Neural progenitor cell (in vitro differentiated cells): ENCODE results near the gene RGS18. TPM values are rescaled to one million over a fixed set of nuclear protein-coding genes. Genes with fewer than 3 reads are reported as not detected.

Experiments
- DNase-seq: peaks from one replicate; pipeline ENCODE4 v3.0.0-alpha.2; 2016; ENCODE audit warnings: low spot score
- H2AFZ ChIP-seq: fragments of 200-600 bp; sonication (generic); replicated peaks from 2 replicates; pipeline ENCODE4 v1.6.1; 2016; ENCODE audit warnings: antibody characterized with exemption
- H3F3A ChIP-seq: fragments of 200-600 bp; sonication (generic); 2 replicates; pipeline ENCODE4 v1.6.1; 2016; ENCODE audit warnings: antibody characterized with exemption, low read depth
- H3K27ac ChIP-seq: fragments of 200-600 bp; sonication (generic); 2 replicates; pipeline ENCODE4 v1.5.1; 2016; ENCODE audit warnings: mild to moderate bottlenecking
- H3K27me3 ChIP-seq: fragments of 200-600 bp; sonication (generic); 2 replicates; pipeline ENCODE4 v1.6.1; 2016; ENCODE audit warnings: mild to moderate bottlenecking, moderate library complexity
- H3K36me3 ChIP-seq: fragments of 200-600 bp; sonication (generic); 2 replicates; pipeline ENCODE4 v1.5.1; 2016
- H3K4me1 ChIP-seq: fragments of 200-600 bp; sonication (generic); 2 replicates; pipeline ENCODE4 v1.6.1; 2016; ENCODE audit warnings: mixed run types
- H3K4me2 ChIP-seq: fragments of 200-600 bp; sonication (generic); 2 replicates; pipeline ENCODE4 v1.6.1; 2016
- H3K4me3 ChIP-seq: fragments of 200-600 bp; sonication (generic); 2 replicates; pipeline ENCODE4 v1.5.1; 2016
- H3K79me2 ChIP-seq: fragments of 200-600 bp; sonication (generic); 2 replicates; pipeline ENCODE4 v1.6.1; 2016; ENCODE audit warnings: low read depth
- H3K9ac ChIP-seq: fragments of 200-600 bp; sonication (generic); 2 replicates; pipeline ENCODE4 v1.6.1; 2016
- H3K9me3 ChIP-seq: fragments of 200-600 bp; sonication (generic); 2 replicates; pipeline ENCODE4 v1.5.1; 2016; ENCODE audit warnings: low read depth
- H4K20me1 ChIP-seq: fragments of 200-600 bp; sonication (generic); 2 replicates; pipeline ENCODE4 v1.6.1; 2016; ENCODE audit warnings: low read depth
- H3K27ac Mint-ChIP-seq: 3 replicates; pipeline ENCODE4 v1.8.0; 2021; ENCODE audit warnings: mixed read lengths
- H3K27me3 Mint-ChIP-seq: 2 replicates; pipeline ENCODE4 v1.8.0; 2022; ENCODE audit warnings: low read depth, mild to moderate bottlenecking, inconsistent platforms, moderate library complexity, mixed read lengths; ENCODE audit not compliant: insufficient read depth
- H3K36me3 Mint-ChIP-seq: 3 replicates; pipeline ENCODE4 v1.8.0; 2021; ENCODE audit warnings: mixed read lengths
- H3K4me1 Mint-ChIP-seq: 3 replicates; pipeline ENCODE4 v1.8.0; 2021; ENCODE audit warnings: mixed read lengths
- H3K4me3 Mint-ChIP-seq: 3 replicates; pipeline ENCODE4 v1.8.0; 2021; ENCODE audit warnings: mild to moderate bottlenecking, moderate library complexity, mixed read lengths
- H3K9me3 Mint-ChIP-seq: 3 replicates; pipeline ENCODE4 v1.8.0; 2020; ENCODE audit warnings: mixed read lengths
- EZH2 ChIP-seq: fragments of 200-600 bp; sonication (generic); IDR thresholded peaks from 2 replicates; pipeline ENCODE4 v1.6.1; 2017; ENCODE audit warnings: antibody characterized with exemption, mild to moderate bottlenecking, moderate library complexity
- EZH2phosphoT487 ChIP-seq: fragments of 200-600 bp; sonication (generic); IDR thresholded peaks from 2 replicates; pipeline ENCODE4 v1.6.1; 2017; ENCODE audit warnings: antibody characterized with exemption
- total RNA-seq: library from RNA; depleted of rRNA; stranded (reverse); fragments of >200 nt; gene quantifications from 2 replicates; pipeline ENCODE4 v1.2.3, GENCODE V29; 2015; ENCODE audit warnings: low replicate concordance
- TF ChIP-seq, protein P1 (sequence below): fragments of 200-600 bp; sonication (generic); IDR thresholded peaks from 2 replicates; pipeline ENCODE4 v1.5.1; 2017; ENCODE audit warnings: antibody characterized with exemption, mild to moderate bottlenecking

RGS18 gene
- total RNA-seq, 1 donor from 2014 or later = not detected

DNA sequence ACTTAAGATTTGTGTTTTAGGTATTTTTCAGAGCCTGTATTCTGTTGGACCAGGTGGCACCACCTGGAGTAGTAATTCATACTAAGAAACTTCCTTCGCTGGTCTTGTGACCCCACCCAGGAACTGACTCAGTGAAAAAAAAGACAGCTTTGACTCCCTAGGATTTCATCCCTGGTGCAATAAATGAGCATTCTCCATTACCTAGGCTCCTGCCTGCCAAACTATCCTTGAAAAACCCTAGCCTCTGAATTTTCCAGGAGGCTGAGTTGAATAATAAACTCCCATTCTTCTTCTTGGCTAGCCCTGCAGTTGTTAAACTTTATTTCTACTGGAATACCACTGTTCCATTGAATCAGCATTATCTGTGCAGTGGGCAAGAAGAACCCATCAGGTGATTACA, 10.6 kb upstream of the RGS18 start:
- H3K9ac ChIP-seq = no peak overlapping the region
- H3K4me1 Mint-ChIP-seq = peaks cover 3% of the 10 kb centered on the region
- TF ChIP-seq, protein P1, sequence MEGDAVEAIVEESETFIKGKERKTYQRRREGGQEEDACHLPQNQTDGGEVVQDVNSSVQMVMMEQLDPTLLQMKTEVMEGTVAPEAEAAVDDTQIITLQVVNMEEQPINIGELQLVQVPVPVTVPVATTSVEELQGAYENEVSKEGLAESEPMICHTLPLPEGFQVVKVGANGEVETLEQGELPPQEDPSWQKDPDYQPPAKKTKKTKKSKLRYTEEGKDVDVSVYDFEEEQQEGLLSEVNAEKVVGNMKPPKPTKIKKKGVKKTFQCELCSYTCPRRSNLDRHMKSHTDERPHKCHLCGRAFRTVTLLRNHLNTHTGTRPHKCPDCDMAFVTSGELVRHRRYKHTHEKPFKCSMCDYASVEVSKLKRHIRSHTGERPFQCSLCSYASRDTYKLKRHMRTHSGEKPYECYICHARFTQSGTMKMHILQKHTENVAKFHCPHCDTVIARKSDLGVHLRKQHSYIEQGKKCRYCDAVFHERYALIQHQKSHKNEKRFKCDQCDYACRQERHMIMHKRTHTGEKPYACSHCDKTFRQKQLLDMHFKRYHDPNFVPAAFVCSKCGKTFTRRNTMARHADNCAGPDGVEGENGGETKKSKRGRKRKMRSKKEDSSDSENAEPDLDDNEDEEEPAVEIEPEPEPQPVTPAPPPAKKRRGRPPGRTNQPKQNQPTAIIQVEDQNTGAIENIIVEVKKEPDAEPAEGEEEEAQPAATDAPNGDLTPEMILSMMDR = no peak
- TF ChIP-seq EZH2 (no peak), EZH2phosphoT487 (no peak)
- H3K9me3 Mint-ChIP-seq = no peaks in the 10 kb centered on the region
- H3K36me3 ChIP-seq = no peaks in the 10 kb centered on the region
- H3K4me3 ChIP-seq = no peak overlapping the region
- H3F3A ChIP-seq = no peaks in the 10 kb centered on the region
- no peak overlapping the region for H3K4me2 ChIP-seq
- no peaks in the 10 kb centered on the region for H3K79me2 ChIP-seq
- H3K27ac Mint-ChIP-seq = no peak overlapping the region
- H3K27me3 ChIP-seq = no peaks in the 10 kb centered on the region
- H2AFZ ChIP-seq = no peak overlapping the region
- no peaks in the 10 kb centered on the region for H3K4me1 ChIP-seq
- H4K20me1 ChIP-seq = no peaks in the 10 kb centered on the region
- H3K4me3 Mint-ChIP-seq = no peak overlapping the region
- no peaks in the 10 kb centered on the region for H3K36me3 Mint-ChIP-seq
- H3K9me3 ChIP-seq = no peaks in the 10 kb centered on the region
- no peak overlapping the region for H3K27ac ChIP-seq
- no peaks in the 10 kb centered on the region for H3K27me3 Mint-ChIP-seq
- DNase-seq = no peak

DNA sequence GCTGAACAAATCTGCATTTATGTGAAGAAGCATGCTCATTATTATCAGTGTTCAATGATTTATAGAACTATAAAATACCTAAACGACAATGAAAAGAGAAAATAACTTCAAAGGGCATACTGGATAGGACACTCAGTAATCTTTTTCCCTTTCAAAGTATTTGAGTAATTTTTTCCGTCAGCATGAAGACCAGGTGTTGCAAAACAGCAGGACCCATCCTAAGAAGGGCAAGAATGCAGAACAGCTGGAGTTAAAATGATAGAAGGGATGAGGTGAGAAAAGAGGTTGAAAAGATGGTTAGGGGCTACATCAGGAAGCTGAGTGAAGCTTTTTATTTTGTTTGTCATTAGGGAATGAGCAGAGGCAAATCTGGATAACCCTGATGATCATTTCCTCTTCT, 7.1 kb upstream of the RGS18 start:
- H3K4me1 Mint-ChIP-seq = peaks cover 3% of the 10 kb centered on the region
- no peaks in the 10 kb centered on the region for H3K36me3 Mint-ChIP-seq
- no peaks in the 10 kb centered on the region for H3K9me3 Mint-ChIP-seq
- Histone ChIP-seq H3K79me2 (no peaks in the 10 kb centered on the region), H3K4me1 (no peaks in the 10 kb centered on the region), H3K4me3 (no peak overlapping the region), H3K9me3 (no peaks in the 10 kb centered on the region), H3K4me2 (no peak overlapping the region), H3K27ac (no peak overlapping the region), H3K9ac (no peak overlapping the region), H2AFZ (no peak overlapping the region), H3K27me3 (no peaks in the 10 kb centered on the region), H3K36me3 (no peaks in the 10 kb centered on the region), H3F3A (no peaks in the 10 kb centered on the region), H4K20me1 (no peaks in the 10 kb centered on the region)
- no peaks in the 10 kb centered on the region for H3K27me3 Mint-ChIP-seq
- no peak for TF ChIP-seq EZH2
- TF ChIP-seq, protein P1 = no peak
- TF ChIP-seq EZH2phosphoT487 = no peak
- no peak for DNase-seq
- no peak overlapping the region for H3K4me3 Mint-ChIP-seq
- no peak overlapping the region for H3K27ac Mint-ChIP-seq

DNA sequence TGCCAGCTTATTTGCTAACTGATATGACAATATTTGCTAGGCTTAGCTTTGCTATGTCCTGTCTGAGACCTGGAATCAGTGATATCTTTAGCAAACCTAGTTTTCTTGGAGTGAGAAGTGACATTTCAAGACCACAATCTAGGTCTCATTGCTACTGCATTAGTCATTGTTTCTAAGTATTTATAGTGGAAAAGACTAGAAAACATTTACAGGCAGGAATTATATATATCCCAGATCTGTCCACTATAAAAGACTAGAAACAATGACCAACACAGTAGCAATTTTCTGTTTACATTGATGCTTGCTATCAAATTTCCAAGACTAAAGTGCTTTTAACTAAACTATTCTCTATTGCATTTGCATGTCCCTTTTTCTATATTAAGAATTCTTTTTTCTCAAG, 5.0 kb upstream of the RGS18 start:
- peaks cover 3% of the 10 kb centered on the region for H3K4me1 Mint-ChIP-seq
- no peak overlapping the region for H3K9ac ChIP-seq
- no peak overlapping the region for H3K4me3 Mint-ChIP-seq

More for the DNA sequence above, 5.0 kb upstream of the RGS18 start:
- H3K9me3 Mint-ChIP-seq = no peaks in the 10 kb centered on the region
- no peak overlapping the region for H3K4me3 ChIP-seq
- H3K4me2 ChIP-seq = no peak overlapping the region
- no peaks in the 10 kb centered on the region for H3K36me3 Mint-ChIP-seq
- no peaks in the 10 kb centered on the region for H3K79me2 ChIP-seq
- no peaks in the 10 kb centered on the region for H3K27me3 ChIP-seq
- no peaks in the 10 kb centered on the region for H3K9me3 ChIP-seq
- H2AFZ ChIP-seq = no peak overlapping the region
- H3K27me3 Mint-ChIP-seq = no peaks in the 10 kb centered on the region
- DNase-seq = no peak
- H3K27ac Mint-ChIP-seq = no peak overlapping the region
- TF ChIP-seq EZH2 (no peak), EZH2phosphoT487 (no peak)
- TF ChIP-seq, protein P1 = no peak
- H4K20me1 ChIP-seq = no peaks in the 10 kb centered on the region
- H3K36me3 ChIP-seq = no peaks in the 10 kb centered on the region
- no peak overlapping the region for H3K27ac ChIP-seq
- no peaks in the 10 kb centered on the region for H3F3A ChIP-seq
- no peaks in the 10 kb centered on the region for H3K4me1 ChIP-seq
